Non-pigmented ciliary epithelial cell (primary cell): ENCODE measurements around the gene CTSZ.
A peak's percentile ranks its signal among the peaks of the same experiment; 100 is the strongest.
"Not testable (repeated sequence)": the region's sequence is repeated elsewhere in the genome, so short reads cannot be mapped to it uniquely, and the experiment has no call there.

ENCODE experiments used
- DNase-seq: peaks from one replicate; pipeline ENCODE4 v3.0.0-alpha.2; 2010; ENCODE audit warnings: low read depth

CTSZ gene

DNA sequence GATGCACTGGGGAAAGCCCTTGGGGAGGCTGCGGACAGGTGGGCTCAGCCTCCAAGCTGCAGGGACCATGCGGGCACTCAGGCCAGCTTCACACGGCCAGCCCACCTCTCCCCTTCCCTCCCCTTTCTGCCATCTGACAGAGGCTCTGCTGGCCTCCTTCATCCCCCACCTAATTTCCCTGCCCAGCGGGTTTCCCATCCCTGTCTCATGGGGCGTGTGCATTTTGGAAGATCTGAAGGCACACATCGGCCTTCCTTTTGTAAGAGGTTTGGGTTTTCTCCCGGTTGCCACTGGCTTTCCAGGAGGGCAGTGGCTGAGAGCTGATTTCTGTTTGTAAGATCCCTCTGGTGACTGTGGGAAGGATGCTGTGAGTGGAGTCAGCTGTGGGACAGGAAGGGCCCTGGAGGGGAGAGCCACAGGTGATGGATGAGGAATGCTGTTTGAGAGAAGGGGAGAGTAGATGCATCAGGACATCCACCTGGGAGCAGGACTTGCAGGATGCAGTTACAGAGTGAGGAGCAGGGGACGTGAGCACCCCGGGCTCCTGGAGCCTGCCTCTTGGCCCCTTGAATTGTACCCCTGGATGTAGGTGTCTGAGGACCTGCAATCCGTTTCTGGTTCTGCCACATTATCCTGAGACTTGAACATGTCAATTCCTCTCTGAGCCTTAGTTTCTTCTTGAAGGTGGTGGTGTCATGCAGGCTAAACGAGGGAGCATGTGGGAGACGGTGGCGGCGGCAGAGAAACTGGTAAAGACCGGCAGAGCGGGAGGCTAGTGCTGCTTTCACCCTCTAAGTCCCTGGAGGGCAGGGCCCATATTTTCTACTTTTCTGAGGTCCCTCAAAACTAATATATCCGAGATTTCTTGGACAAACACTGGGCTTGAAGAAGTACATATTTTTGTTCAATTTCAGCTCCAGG lies 6.2 kb upstream of the CTSZ start:
- no peak for DNase-seq

DNA sequence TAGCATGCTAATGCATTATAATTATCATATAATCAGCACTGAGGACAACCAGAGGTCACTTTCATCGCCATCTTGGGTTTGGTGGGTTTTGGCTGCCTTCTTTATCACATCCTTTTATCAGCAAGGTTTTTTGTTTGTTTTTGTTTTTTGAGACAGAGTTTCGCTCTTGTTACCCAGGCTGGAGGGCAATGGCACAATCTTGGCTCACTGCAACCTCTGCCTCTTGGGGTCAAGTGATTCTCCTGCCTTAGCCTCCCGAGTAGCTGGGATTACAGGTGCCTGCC lies 4.8 kb upstream of the CTSZ start:
- DNase-seq: not testable (repeated sequence)

DNA sequence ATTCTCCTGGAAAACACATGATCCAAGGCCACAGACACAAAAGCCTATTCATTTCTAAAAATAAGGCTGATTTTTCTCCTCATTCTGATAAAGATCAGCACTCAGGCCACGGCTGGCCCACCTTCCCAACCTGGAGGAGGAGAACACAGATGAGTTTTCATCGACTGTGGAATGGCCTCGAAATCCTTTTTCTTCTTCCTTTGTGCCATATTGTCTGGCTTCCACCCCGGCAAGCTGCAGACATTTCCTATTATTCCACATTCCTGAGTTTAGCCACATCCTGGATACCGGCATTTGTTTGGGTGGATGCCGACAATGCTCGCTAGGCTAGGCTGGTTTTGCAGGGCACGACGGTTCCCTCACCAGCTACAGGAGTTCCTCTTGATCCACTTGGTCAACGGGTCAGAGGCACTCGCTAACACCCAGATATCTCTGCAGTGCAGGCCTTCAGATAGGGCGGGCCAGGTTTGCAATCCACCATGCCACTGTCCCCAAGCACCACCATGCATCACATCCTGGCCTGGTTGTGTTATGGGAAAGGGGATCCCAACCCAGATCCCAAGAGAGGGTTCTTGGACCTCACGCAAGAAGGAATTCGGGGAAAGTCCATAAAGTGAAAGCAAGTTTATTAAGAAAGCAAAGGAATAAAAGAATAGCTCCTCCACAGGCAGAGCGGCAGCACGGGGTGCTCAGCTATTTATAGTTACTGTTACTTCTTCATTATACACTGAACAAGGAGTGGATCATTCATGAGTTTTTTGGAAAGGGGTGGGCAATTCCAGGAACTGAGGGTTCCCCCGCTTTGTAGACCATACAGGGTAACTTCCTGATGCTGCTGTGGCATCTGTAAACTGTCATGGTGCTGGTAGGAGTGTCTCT lies 4.2 kb upstream of the CTSZ start:
- DNase-seq: peak; percentile 65

DNA sequence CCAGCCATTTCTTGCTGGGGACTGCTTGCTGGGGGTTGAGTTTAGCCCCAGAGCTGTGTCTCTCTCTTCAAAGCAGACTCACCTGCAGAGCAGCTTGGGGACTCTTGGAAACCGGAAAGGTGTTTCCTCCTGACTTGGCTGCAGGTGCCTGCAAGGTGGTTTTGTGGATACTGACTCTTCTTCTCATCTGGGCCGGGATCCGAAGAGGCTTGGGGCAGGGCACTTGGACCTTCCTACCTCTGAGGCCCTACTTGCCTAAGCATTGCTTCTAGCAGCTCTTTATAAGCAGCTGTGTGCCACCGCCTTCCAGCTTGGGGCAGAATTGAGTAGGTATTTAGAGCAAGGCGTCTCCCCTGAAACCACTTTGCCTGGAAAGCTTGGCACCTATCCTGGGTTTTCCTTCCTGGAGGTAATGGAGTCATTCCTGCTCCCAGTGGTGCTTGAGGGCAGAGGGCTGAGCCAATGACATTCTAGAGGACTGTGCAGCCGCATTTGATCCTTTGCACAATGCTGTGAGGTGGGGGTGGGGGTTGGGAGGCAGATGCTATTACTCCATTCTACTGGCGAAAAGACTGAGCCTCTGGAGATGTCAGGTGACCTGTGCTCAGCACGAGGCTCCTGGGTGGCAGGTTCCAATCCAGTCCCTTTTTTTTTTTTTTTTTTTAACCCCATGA lies 3.4 kb upstream of the CTSZ start:
- no peak for DNase-seq

DNA sequence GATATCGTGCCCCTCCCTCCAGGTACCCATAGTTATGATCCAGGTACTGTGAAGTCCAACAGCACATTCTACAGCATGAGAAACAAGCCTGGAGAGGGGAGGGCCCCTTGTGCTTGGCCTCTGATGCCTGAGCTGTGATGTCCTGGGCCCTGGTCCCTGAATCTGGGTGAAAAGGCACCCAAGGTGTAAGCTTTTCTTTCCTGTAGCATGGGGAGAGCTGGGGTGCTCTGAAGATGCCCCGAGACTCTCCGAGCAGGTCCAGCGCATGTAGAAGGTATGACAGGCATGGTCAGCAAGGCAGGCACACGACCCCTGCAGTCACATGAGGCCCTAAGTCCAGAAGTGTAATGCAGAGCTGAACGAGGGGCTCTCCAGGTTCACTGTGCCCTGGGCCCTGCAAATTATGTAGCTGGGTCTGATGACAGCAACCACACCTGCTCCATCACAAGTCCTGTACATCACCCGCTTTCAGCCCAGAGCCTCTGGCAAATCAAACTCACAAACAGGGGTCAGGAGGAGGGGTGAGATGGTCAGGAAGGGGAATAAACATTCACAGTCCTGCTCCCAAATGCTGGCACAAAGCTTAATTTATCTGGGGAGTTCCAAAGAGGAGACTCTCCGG lies 1.8 kb upstream of the CTSZ start:
- no peak for DNase-seq

DNA sequence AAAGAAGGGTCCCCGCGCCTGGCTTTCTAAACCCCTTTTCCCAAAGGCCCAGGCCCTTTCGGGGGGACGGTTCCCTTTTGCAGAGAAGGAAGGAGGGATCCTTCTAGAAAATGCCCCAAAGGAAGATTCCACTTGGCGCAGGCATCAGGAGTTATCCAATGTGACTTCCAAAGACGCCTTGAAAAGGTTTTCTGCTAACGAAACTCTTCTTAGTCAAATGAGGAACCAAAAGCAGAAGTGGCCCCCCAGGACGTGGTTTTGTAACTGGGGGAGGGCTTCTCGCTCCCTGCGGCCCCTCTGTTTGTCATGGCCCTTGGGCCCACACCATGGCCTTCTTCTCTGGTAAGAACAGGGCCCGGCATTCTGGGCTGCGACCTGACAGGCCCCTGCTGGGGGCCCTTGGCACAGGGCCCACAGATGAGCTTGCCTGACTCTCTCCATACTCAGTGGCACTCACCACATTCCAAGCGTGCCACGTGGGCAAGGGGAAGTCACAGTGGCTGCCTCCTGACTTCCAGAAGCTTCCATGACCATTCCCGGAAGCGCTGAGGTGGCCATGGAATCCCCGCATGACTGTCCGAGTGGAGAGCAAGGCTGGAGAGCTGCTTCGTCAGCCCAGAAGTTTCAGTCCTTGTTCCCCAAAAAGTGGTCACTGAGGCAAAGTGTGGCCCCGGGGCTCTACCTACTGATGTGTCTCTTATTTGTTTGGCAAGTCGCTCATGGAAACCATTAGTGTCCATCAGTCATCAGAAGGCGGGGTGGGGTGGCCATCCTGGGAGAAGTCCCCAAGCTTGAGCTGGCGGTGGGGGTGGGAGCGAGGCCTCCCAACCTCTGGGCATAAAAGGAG lies 834 bp upstream of the CTSZ start:
- DNase-seq: no peak

GRCh38 chr20:59006167-59006863 lies 739 bp downstream of the CTSZ start:
- DNase-seq: no peak

GRCh38 chr20:59005523-59006166 lies 1.4 kb downstream of the CTSZ start:
- DNase-seq: no peak

GRCh38 chr20:59004763-59005522 lies 2.1 kb downstream of the CTSZ start:
- DNase-seq: no peak

DNA sequence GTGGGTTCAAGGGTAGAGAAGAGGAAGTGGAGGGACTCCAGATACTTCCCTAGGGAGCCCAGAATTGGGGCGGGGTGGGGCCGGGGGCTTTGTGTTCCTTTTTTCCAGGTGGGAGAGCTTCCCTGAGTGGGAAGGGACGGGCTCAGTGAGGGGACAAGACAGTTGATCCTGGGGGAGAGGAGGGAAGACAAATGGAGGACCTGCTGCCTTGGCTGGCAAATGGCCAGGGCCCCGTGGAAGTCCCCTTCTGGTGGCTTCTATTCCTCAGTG lies 2.6 kb downstream of the CTSZ start:
- no peak for DNase-seq

GRCh38 chr20:59003836-59004492 lies 3.1 kb downstream of the CTSZ start:
- no peak for DNase-seq

GRCh38 chr20:59002874-59003399 lies 4.1 kb downstream of the CTSZ start:
- DNase-seq: no peak

DNA sequence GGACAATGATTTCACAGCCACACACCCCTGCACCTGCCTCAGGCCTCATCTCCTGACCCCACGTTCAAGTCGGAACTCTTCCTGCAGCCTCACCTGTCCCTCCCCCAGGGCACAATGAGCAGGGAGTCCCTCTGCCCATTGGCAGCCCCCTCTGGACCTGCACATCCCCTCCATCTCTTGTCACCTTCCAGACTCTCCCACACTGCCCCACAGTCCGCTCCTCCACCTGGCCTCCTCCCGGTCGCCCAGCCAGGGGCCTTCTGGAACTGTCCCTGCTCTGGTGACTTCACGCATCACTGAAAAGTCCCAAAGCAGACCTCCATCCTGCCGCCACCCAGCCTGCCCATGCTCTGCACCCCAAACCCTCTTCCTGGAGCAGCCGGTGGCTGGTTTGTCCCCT lies 4.7 kb downstream of the CTSZ start:
- no peak for DNase-seq

- DNase-seq: no peak
These were observed 5.4 kb downstream of the CTSZ start for GRCh38 chr20:59001449-59002171.

- no peak for DNase-seq
These were observed 6.0 kb downstream of the CTSZ start for GRCh38 chr20:59001068-59001448.

GRCh38 chr20:59000326-59000725 lies 6.7 kb downstream of the CTSZ start:
- DNase-seq: no peak

GRCh38 chr20:58998656-58999055 lies 8.4 kb downstream of the CTSZ start:
- no peak for DNase-seq

- no peak for DNase-seq
These were observed 9.8 kb downstream of the CTSZ start for GRCh38 chr20:58997141-58997770.
